PFSK-1 (cell line): Measurements from ENCODE around the gene PTPRT.

Source experiments
- FOXP2 ChIP-seq: optimal IDR thresholded peaks from 2 replicates; pipeline ENCODE3; 2011; ENCODE audit warnings: borderline replicate concordance, control low read depth, inconsistent platforms; ENCODE audit not compliant: insufficient read depth; ENCODE audit errors: extremely low read length, extremely low read depth
- POLR2AphosphoS5 ChIP-seq: IDR thresholded peaks from 2 replicates; pipeline ENCODE4 v1.6.1; 2012; ENCODE audit warnings: low read depth, mild to moderate bottlenecking, control low read depth, low read length, moderate library complexity
- REST ChIP-seq, 2 experiments: IDR thresholded peaks; 2 replicates each; pipeline versions ENCODE4 v1.6.1 to v1.8.0; 2011 to 2012; ENCODE audit warnings: low read depth in 2 of 2, low read length in 2 of 2, control low read depth in 1 of 2, inconsistent platforms in 1 of 2, mild to moderate bottlenecking in 1 of 2, moderate library complexity in 1 of 2; ENCODE audit not compliant: insufficient read depth in 1 of 2
- SIN3A ChIP-seq: IDR thresholded peaks from 2 replicates; pipeline ENCODE4 v1.6.1; 2012; ENCODE audit warnings: mild to moderate bottlenecking, low read length, moderate library complexity, borderline replicate concordance; ENCODE audit not compliant: insufficient read depth
- TAF1 ChIP-seq: IDR thresholded peaks from 2 replicates; pipeline ENCODE4 v1.6.1; 2012; ENCODE audit warnings: low read length, control low read depth, borderline replicate concordance; ENCODE audit not compliant: insufficient read depth

Gene PTPRT

DNA sequence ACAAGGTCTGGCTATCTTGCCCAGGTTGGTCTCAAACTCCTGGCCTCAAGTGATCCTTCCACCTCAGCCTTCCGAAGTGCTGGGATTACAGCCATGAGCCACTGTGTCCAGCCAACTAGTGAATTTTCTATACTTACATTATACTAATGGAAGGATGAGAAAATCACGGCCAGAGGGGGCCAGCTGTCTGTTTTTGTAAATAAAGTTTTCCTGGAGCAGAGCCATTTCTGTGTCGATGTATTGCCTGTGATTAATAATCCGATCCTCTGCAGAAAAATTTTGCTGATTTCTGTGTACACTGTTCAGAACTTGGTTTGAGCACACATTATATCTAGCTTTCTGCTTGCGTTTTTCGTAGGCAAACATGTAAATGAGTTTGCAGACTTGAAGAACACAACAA is 28.8 kb downstream of the PTPRT start:
- TF ChIP-seq TAF1 (no peak), SIN3A (no peak), REST (IDR thresholded peaks at IDR 0.05; ENCODE audit: insufficient read depth in 1 of 2, low read depth in 2 of 2, low read length in 2 of 2) (no peak), FOXP2 (no peak), POLR2AphosphoS5 (no peak)

DNA sequence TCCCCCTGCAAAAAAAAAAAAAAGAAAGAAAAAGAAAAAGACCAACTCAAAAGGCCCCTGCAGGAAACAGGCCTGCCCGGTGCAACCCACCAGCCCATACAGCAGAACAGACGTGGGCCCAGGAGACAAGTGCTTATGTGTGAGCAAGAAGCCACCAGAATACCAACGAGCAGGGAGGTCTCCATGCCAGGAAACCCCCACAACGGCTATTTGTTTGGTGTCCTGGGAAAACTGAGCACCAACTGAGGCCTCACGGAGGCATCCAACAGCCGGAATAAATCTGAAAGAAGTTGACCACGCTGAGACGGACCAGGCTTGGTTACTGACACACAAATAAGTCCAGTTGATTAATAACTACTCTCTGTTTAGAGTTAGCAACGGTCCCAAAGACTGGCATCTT is 29.7 kb downstream of the PTPRT start:
- no peak for TF ChIP-seq TAF1
- TF ChIP-seq POLR2AphosphoS5: no peak
- TF ChIP-seq FOXP2: no peak
- no peak for TF ChIP-seq REST (IDR thresholded peaks at IDR 0.05; ENCODE audit: insufficient read depth in 1 of 2, low read depth in 2 of 2, low read length in 2 of 2)

GRCh38 chr20:43155366-43156100 is 34.2 kb downstream of the PTPRT start:
- TF ChIP-seq SIN3A: no peak
- no peak for TF ChIP-seq REST (IDR thresholded peaks at IDR 0.05; ENCODE audit: insufficient read depth in 1 of 2, low read depth in 2 of 2, low read length in 2 of 2)
- TF ChIP-seq POLR2AphosphoS5: no peak
- no peak for TF ChIP-seq TAF1
- no peak for TF ChIP-seq FOXP2

DNA sequence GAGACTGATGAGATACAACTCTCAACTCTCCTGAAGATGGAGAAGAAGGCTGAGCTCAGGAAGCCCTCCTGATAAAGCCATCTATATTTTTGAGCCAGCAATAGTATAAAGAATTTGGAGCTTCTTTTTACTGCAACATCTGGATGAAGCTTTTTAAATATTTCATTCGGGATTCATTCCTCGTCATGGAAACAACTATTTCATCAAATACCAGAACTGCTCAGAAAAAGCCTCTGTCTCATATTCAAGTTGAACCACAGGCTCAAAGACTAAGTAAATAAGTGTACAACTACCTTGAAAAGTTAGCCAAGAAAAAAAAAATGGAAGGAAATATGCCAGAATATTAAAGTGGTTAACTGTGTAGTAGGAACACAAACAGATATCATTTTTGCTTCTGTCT is 37.8 kb downstream of the PTPRT start:
- TF ChIP-seq TAF1: no peak
- no peak for TF ChIP-seq POLR2AphosphoS5
- no peak for TF ChIP-seq SIN3A
- TF ChIP-seq FOXP2: no peak
- TF ChIP-seq REST (IDR thresholded peaks at IDR 0.05; ENCODE audit: insufficient read depth in 1 of 2, low read depth in 2 of 2, low read length in 2 of 2): no peak

DNA sequence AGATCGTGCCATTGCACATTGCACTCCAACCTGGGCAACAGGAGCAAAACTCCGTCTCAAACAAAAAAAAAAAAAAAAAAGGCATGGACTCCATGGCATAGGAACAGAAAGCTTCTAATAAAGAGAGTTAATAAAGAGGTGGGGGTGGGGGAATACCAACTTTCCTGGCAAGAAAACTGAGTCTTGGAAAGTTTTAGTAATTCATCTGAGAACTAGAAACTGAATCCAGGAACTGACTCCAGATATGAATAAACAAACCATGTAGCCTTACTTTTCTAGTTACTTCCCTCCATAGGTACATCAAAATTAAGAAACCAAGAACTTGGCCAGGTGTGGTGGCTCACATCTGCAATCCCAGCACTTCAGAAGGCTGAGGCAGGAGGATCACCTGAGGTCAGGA is 38.5 kb downstream of the PTPRT start:
- TF ChIP-seq SIN3A (no peak), TAF1 (no peak)
